Naive B cell (primary cell): Measurements from ENCODE around the gene USP17L27. TPM values are rescaled to one million over a fixed set of nuclear protein-coding genes. Genes with fewer than 3 reads are reported as not detected.
"Not testable (repeated sequence)": the region's sequence is repeated elsewhere in the genome, so short reads cannot be mapped to it uniquely, and the experiment has no call there.

Experiments used
- ATAC-seq, 2 donors: fragments of 150-1000 bp; cut with Tn5 transposase; 2 replicates each; pipeline ENCODE4 v1.10.0; 2021; ENCODE audit warnings: low read depth in 2 of 2, mild to moderate bottlenecking in 2 of 2, moderate library complexity in 2 of 2
- DNase-seq: peaks from one replicate; pipeline ENCODE4 v3.0.0; 2022
- H3K27ac Mint-ChIP-seq, 6 donors: one replicate each; pipeline ENCODE4 v1.8.0; 2020 to 2022; ENCODE audit warnings: mild to moderate bottlenecking in 6 of 6, mixed read lengths in 6 of 6, moderate library complexity in 5 of 6, inconsistent platforms in 2 of 6
- H3K27me3 Mint-ChIP-seq, 3 donors: one replicate each; pipeline ENCODE4 v1.8.0; 2021 to 2022; ENCODE audit warnings: mixed read lengths in 3 of 3, mild to moderate bottlenecking in 1 of 3
- H3K36me3 Mint-ChIP-seq, 2 donors: one replicate each; pipeline ENCODE4 v1.8.0; 2020 to 2022; ENCODE audit warnings: mixed read lengths in 2 of 2, inconsistent platforms in 1 of 2, mild to moderate bottlenecking in 1 of 2
- H3K4me1 Mint-ChIP-seq, 3 donors: one replicate each; pipeline ENCODE4 v1.8.0; 2020 to 2022; ENCODE audit warnings: mixed read lengths in 3 of 3, inconsistent platforms in 1 of 3, mild to moderate bottlenecking in 1 of 3, moderate library complexity in 1 of 3
- H3K4me3 Mint-ChIP-seq, 8 donors: one replicate each; pipeline ENCODE4 v1.8.0; 2020 to 2022; ENCODE audit warnings: mild to moderate bottlenecking in 8 of 8, mixed read lengths in 8 of 8, moderate library complexity in 8 of 8, inconsistent platforms in 2 of 8
- H3K9me3 Mint-ChIP-seq, 7 donors: one replicate each; pipeline ENCODE4 v1.8.0; 2020 to 2022; ENCODE audit warnings: mixed read lengths in 7 of 7, mild to moderate bottlenecking in 5 of 7, inconsistent platforms in 2 of 7, moderate library complexity in 1 of 7
- polyA plus RNA-seq, 6 donors: library from polyadenylated mRNA; unstranded; fragments of 300-500 nt; fragmentation: Illumina TruSeq; gene quantifications; one replicate each; pipeline ENCODE4 v1.2.3, GENCODE V29; 2021; ENCODE audit warnings: low read depth in 6 of 6

Gene USP17L27
- polyA plus RNA-seq, 6 donors from 2014 or later, result not detected

GRCh38 chr4:9389001-9389400 is 45.1 kb downstream of the USP17L27 start:
- H3K4me3 Mint-ChIP-seq, H3K27me3 Mint-ChIP-seq, DNase-seq, ATAC-seq, H3K4me1 Mint-ChIP-seq, H3K27ac Mint-ChIP-seq, H3K36me3 Mint-ChIP-seq, H3K9me3 Mint-ChIP-seq: not testable (repeated sequence)

Other genes starting within 250 kb of the USP17L27 start
- gene FAM90A26, start 173.7 kb upstream of the USP17L27 start, polyA plus RNA-seq, result not detected
- gene USP17L10, start 133.5 kb upstream of the USP17L27 start, polyA plus RNA-seq, result not detected
- gene USP17L11, start 128.7 kb upstream of the USP17L27 start, polyA plus RNA-seq, result not detected
- gene USP17L12, start 124.0 kb upstream of the USP17L27 start, polyA plus RNA-seq, result not detected
- gene USP17L13, start 119.3 kb upstream of the USP17L27 start, polyA plus RNA-seq, result not detected
- gene USP17L15, start 109.8 kb upstream of the USP17L27 start, polyA plus RNA-seq, result not detected
- gene USP17L17, start 100.3 kb upstream of the USP17L27 start, polyA plus RNA-seq, result not detected
- not detected for gene USP17L18, start 95.5 kb upstream of the USP17L27 start, polyA plus RNA-seq
- not detected for gene USP17L19, start 90.8 kb upstream of the USP17L27 start, polyA plus RNA-seq
- gene USP17L20, start 86.0 kb upstream of the USP17L27 start, polyA plus RNA-seq, result not detected
- not detected for gene USP17L21, start 81.3 kb upstream of the USP17L27 start, polyA plus RNA-seq
- not detected for gene USP17L22, start 76.5 kb upstream of the USP17L27 start, polyA plus RNA-seq
- not detected for gene USP17L24, start 19.0 kb upstream of the USP17L27 start, polyA plus RNA-seq
- not detected for gene USP17L25, start 14.2 kb upstream of the USP17L27 start, polyA plus RNA-seq
- not detected for gene USP17L26, start 9.5 kb upstream of the USP17L27 start, polyA plus RNA-seq
- not detected for gene USP17L5, start 4.7 kb upstream of the USP17L27 start, polyA plus RNA-seq
- not detected for gene USP17L28, start 4.7 kb downstream of the USP17L27 start, polyA plus RNA-seq
- gene USP17L29, start 9.5 kb downstream of the USP17L27 start, polyA plus RNA-seq, result not detected
- gene USP17L30, start 19.0 kb downstream of the USP17L27 start, polyA plus RNA-seq, result not detected
- not detected for gene DEFB131A, start 100.3 kb downstream of the USP17L27 start, polyA plus RNA-seq